Retinal pigment epithelial cell (primary cell): ENCODE measurements around the gene CCDC28A.
A peak's percentile ranks its signal among the peaks of the same experiment; 100 is the strongest.

Source experiments
- DNase-seq: peaks from one replicate; pipeline ENCODE4 v3.0.0-alpha.2; 2010; ENCODE audit warnings: low read depth
- H3K4me3 ChIP-seq: 2 replicates; pipeline ENCODE4 v1.5.1; 2011; ENCODE audit warnings: mild to moderate bottlenecking, low read length, control low read depth, moderate library complexity
- CTCF ChIP-seq: conservative IDR thresholded peaks from 2 replicates; pipeline ENCODE4 v1.5.1; 2011; ENCODE audit warnings: low read depth, low read length, control low read depth, inconsistent platforms

The CCDC28A gene

DNA sequence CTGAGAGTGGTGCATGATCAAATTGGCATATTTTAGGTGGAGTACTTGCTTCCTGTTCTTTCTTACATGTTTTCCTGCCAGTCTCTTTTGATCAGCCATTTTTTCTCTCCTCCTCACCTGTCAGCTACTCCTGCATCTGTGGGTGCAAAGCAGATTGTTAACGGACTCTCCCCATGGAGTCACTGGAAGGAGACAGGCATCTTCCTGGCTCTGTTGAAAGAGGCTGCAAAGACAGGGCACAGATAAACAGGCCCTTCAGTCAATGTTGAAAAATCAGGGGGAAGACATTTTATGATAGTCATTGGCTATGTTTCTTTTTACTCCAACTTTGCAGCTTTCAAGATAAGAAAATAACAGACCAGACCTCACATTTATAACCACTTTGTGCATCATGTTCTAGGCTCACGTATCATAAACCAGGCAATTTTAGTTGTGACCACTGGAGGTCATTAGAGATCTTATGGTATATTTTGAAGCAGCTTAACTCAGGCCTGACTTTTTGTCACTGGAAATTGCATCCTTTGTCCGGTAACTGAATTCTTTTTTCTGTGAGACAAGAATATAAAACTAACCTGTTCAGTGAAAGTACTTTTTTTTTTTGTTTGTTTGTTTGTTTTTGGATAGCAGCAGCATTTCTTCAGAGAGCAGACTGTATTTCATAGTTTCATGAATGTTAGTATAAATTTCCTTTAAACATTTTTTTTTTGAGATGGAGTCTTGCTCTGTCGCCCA, 42.4 kb downstream of the CCDC28A start:
- no peak for DNase-seq
- H3K4me3 ChIP-seq = no peak overlapping the region
- peak; percentile 67 for TF ChIP-seq CTCF

- DNase-seq = no peak
- no peak for TF ChIP-seq CTCF
- H3K4me3 ChIP-seq = no peak overlapping the region
These were observed 44.2 kb downstream of the CCDC28A start for GRCh38 chr6:138817799-138818198.

DNA sequence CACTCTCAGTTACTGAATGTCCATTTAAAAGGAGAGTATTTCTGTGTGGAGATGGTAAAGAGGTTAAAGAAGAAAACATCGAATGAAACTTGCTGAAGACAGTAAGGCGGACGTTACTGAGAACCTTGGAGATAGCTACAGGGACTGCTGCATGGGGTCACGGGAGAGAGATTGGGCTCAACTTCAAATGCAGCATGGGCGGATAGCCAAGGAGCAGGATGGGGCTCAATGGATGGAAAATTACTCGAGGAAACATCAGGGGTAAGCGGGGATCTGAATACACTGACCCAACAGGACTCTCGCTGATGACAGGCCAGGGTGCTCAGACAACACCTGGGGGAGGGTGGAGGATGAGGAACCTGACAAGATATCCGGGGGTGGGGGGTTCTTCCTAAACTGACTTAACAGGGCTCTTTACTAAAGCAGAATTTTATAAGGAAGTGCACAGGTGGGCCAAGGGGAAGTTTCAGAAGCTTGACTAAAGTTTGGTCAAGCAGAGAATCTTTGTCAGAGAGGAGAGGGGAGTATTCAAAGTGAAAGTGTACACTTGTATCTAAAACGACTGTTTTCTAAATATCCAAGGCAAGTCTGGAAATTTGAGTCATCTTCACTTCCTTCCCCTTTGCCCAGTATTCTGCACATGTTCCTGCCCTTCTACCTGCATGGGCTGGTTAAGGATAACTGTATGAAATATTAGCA, 45.1 kb downstream of the CCDC28A start:
- no peak for TF ChIP-seq CTCF
- DNase-seq = no peak
- H3K4me3 ChIP-seq = no peak overlapping the region

- no peak overlapping the region for H3K4me3 ChIP-seq
- TF ChIP-seq CTCF = no peak
- no peak for DNase-seq
These were observed 48.0 kb downstream of the CCDC28A start for GRCh38 chr6:138821519-138821918.

DNA sequence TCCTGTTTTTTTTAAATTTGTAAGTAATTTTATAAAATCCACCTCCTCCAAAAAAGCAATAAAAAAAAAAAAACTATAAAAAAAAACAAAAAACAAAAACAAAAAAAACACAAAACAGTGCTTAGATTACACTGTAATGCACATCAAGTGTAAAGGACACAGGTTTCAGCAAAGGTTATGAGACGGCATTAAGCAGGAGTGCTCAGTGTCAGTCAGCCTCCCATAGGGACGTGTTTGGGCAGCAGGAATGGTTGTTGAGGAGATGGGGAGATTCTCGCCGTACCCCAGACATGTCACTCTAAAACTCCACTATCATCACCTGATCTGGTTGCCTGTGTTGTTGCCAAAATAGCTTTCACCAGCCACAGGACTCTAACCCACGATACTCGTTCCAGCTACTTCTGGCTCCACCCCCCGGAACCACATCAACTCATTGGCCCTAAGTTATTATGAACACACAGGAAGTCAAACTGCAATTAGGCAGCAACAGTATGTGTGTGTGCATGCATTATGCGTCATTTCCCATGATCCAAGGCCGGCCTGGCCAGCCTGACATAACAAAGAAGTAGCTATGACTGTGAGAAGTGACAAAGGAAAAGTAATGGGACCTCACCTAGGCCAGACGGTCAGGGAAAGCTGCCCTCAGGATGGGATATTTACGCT, 51.0 kb downstream of the CCDC28A start:
- TF ChIP-seq CTCF = no peak
- DNase-seq = no peak
- no peak overlapping the region for H3K4me3 ChIP-seq

DNA sequence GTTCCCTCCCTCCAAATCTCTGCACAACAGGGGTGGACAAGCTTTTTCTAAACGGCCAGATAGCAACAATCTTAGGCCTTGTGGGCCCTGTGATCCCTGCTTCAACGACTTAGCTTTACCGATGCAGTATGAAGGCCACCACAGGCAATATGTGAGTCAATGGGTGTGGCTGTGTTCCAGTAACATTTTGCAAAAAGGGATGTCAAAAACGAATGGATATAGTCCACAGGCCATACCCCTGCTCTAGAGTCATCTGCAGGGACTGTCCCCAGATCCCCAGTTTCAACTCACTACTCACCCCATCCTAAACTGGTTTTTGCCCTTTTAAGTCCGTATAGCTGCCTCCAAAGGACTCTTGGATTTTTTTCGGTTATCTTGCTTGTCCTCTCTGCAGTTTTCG, 56.7 kb downstream of the CCDC28A start:
- DNase-seq = no peak
- no peak for TF ChIP-seq CTCF

More for the DNA sequence above, 56.7 kb downstream of the CCDC28A start:
- H3K4me3 ChIP-seq = no peak overlapping the region
